Cardiac fibroblast (primary cell): ENCODE data around the gene ZWILCH.

Experiments used
- DNase-seq, 2 donors: peaks; one replicate each; pipeline versions ENCODE4 v3.0.0 to v3.0.0-alpha.2; 2010; ENCODE audit warnings: low read depth in 2 of 2
- H3K4me3 ChIP-seq, 2 donors: replicated peaks in 1 of 2; 1 replicate in 1 of 2; 2 replicates in 1 of 2; pipeline ENCODE4 v1.5.1; 2011; ENCODE audit warnings: low read depth in 2 of 2, low read length in 2 of 2, mild to moderate bottlenecking in 2 of 2, moderate library complexity in 1 of 2
- CTCF ChIP-seq: IDR thresholded peaks from one replicate; pipeline ENCODE4 v1.5.1; 2011; ENCODE audit warnings: low read depth, mild to moderate bottlenecking, low read length, inconsistent platforms

The ZWILCH gene

GRCh38 chr15:66565741-66566144 is 60.6 kb downstream of the ZWILCH start, which contains the start of gene LCTL:
Gene LCTL (minus strand): TSS chr15:66565998. CDS start chr15:66565365, 633 bp downstream.
- no peak for TF ChIP-seq CTCF
- H3K4me3 ChIP-seq, result peak within 1 kb of the TSS in 1 of 2 donors; percentile 10
- peak; percentile 58 to 60 for DNase-seq

GRCh38 chr15:66566963-66567531 is 61.9 kb downstream of the ZWILCH start:
- no peak overlapping the region for H3K4me3 ChIP-seq
- TF ChIP-seq CTCF, result peak; percentile 70
- peak; percentile 79 to 81 for DNase-seq

- DNase-seq, result no peak
- H3K4me3 ChIP-seq, result no peak overlapping the region
- no peak for TF ChIP-seq CTCF
Measured at GRCh38 chr15:66567897-66568296, 62.8 kb downstream of the ZWILCH start.

GRCh38 chr15:66569461-66570137 is 64.5 kb downstream of the ZWILCH start:
- no peak for TF ChIP-seq CTCF
- no peak for DNase-seq
- H3K4me3 ChIP-seq, result no peak overlapping the region

GRCh38 chr15:66570327-66570726 is 65.2 kb downstream of the ZWILCH start:
- no peak for DNase-seq
- no peak for TF ChIP-seq CTCF
- H3K4me3 ChIP-seq, result no peak overlapping the region

GRCh38 chr15:66570842-66571478 is 65.8 kb downstream of the ZWILCH start:
- DNase-seq, result no peak
- TF ChIP-seq CTCF, result no peak
- H3K4me3 ChIP-seq, result no peak overlapping the region
